Measurements from ENCODE around the gene RAD18.

DNA sequence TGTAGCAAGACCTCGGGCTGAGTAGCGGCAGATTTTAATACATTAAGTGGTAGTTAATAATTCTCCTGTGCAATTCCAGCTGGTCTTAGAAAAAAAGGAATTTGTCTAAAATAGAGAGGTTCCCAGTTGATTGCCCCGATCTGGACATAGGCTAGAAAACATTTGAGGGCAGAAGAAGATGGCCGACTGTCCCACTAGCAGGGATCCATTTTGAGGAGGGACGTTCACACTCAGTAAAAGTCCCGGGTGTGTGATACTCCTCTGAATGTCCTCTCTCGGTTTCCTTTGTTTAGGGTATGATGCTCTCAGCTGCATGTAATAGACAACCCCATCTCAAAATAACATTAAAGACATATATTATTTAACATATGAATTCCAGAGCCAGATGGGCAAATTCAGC is 116.0 kb downstream of the RAD18 start:
- no peak for TF ChIP-seq CTCF (conservative IDR thresholded peaks at IDR 0.05; ENCODE audit: low read depth, low read length)
- no peak for TF ChIP-seq EZH2phosphoT487 (IDR thresholded peaks at IDR 0.05; ENCODE audit: borderline replicate concordance, low read length)
- TF ChIP-seq EZH2 (IDR thresholded peaks at IDR 0.05; ENCODE audit: low read length, unreplicated experiment): no peak

Measured in PC-3 (cell line).